Tibial nerve (tissue), 4 donors: Measurements from ENCODE around the gene VWDE.

Experiments used
- CTCF ChIP-seq, 5 experiments: fragments of 200-600 bp in 3 of 5; fragments of 450-650 bp in 2 of 5; sonication (generic) in 3 of 5; IDR thresholded peaks; one replicate each; pipeline ENCODE4 v1.5.1; 2016 to 2019; ENCODE audit warnings: antibody characterized with exemption in 5 of 5, mild to moderate bottlenecking in 3 of 5, moderate library complexity in 2 of 5
- EP300 ChIP-seq, 2 donors: sonication (generic); formaldehyde crosslinking; IDR thresholded peaks; one replicate each; pipeline ENCODE4 v1.6.1; 2017; ENCODE audit warnings: antibody characterized with exemption in 2 of 2, mild to moderate bottlenecking in 1 of 2
- POLR2A ChIP-seq, 2 donors: fragments of 450-650 bp; IDR thresholded peaks; one replicate each; pipeline ENCODE4 v1.6.1; 2017; ENCODE audit warnings: antibody characterized with exemption in 2 of 2, mild to moderate bottlenecking in 2 of 2, moderate library complexity in 2 of 2

- TF ChIP-seq POLR2A (IDR thresholded peaks at IDR 0.05) = no peak
- TF ChIP-seq CTCF (IDR thresholded peaks at IDR 0.05) = no peak
- TF ChIP-seq EP300 (IDR thresholded peaks at IDR 0.05) = no peak
Measured at GRCh38 chr7:12323415-12323814, 80.2 kb downstream of the VWDE start.
